ENCODE measurements around the gene SBNO2.

- no peak for TF ChIP-seq POLR2A (IDR thresholded peaks at IDR 0.05; ENCODE audit: low read depth, low read length)
- TF ChIP-seq TAF1 (IDR thresholded peaks at IDR 0.05; ENCODE audit: borderline replicate concordance, low read depth, low read length): no peak
- TF ChIP-seq POLR2AphosphoS5 (IDR thresholded peaks at IDR 0.05; ENCODE audit: low read depth, low read length): no peak
Observed at GRCh38 chr19:1182068-1182467, 8.0 kb upstream of the SBNO2 start.
